Hematopoietic multipotent progenitor cell treated with erythropoietin and hydrocortisone succinate and interleukin-3 and kit ligand, for 6 days (in vitro differentiated cells): ENCODE measurements around the gene YIPF4.
"Not testable (repeated sequence)": the region's sequence is repeated elsewhere in the genome, so short reads cannot be mapped to it uniquely, and the experiment has no call there.

Experiments used
- DNase-seq: peaks from one replicate; pipeline ENCODE4 v3.0.0-alpha.2; 2015

The YIPF4 gene

DNA sequence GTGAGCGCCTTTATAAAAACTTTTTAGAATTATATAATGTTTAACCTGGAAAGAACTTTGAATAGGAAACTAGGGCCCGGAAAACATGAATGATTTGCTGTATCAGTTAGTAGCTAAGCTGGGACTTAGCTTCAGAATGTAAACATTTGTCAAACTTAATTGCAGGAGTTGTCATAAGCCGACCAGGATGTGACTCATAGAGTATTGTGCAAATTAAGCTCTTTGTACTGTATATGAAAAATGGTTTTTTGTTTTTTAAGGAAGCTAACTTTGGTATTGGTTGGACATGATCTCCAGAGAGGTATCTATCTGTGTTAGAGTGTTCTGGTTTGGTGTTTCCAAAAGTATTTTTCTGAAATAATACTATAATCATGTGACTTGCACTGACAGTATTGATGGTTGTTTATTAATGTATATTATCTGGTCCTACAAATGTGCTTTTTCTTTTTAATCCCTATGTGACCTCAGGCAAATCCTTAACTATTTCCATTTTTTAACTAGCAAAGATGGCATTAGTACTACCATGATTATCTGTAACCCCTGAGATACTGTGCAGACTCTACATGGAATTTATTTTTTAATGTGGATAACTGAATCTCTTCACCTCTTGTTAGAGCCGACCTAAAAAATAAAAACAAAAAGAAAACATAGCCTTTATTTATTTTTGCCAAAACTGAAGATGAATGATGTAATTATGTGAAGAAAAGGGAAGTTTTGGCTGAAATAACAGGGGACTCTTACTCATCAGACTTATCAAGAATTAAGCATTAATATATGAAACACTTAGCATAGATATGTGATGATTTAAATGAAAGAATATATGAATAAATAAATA lies 11.7 kb downstream of the YIPF4 start:
- DNase-seq = no peak

DNA sequence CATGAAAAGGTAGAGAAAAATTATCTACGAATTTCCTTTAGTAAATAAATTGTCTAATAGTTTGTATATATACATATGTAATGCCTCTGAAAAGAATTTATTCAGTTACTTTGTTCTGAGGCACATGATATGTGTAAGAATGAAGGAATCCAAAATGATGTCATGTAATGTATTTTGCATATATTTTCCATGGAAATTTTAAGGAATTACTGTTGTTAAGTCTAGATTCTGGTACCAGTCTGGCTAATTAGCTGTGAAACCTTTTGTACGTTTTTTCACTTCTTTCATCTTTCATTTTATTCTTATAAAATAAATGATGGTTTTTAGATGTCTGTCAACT lies 12.3 kb downstream of the YIPF4 start:
- no peak for DNase-seq

GRCh38 chr2:32291746-32292145 lies 14.0 kb downstream of the YIPF4 start:
- no peak for DNase-seq

DNA sequence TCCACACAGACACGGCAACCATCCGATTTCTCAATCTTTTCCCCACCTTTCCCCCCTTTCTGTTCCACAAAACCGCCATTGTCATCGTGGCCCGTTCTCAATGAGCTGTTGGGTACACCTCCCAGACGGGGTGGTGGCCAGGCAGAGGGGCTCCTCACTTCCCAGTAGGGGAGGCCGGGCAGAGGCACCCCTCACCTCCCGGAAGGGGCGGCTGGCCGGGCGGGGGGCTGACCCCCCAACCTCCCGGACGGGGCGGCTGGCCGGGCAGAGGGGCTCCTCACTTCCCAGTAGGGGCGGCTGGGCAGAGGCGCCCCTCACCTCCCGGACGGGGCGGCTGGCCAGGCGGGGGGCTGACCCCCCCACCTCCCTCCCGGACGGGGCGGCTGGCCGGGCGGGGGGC lies 15.8 kb downstream of the YIPF4 start:
- not testable (repeated sequence) for DNase-seq

- not testable (repeated sequence) for DNase-seq
Observed at GRCh38 chr2:32293966-32294562, 16.4 kb downstream of the YIPF4 start.

- DNase-seq = no peak
Observed at GRCh38 chr2:32310577-32310976, 32.9 kb downstream of the YIPF4 start.

- DNase-seq = no peak
Observed at GRCh38 chr2:32314886-32315285, 37.2 kb downstream of the YIPF4 start.

GRCh38 chr2:32328679-32329078 lies 51.0 kb downstream of the YIPF4 start:
- DNase-seq = not testable (repeated sequence)

GRCh38 chr2:32329180-32329980 lies 51.7 kb downstream of the YIPF4 start:
- DNase-seq = not testable (repeated sequence)

- no peak for DNase-seq
Observed at GRCh38 chr2:32330136-32330535, 52.4 kb downstream of the YIPF4 start.

GRCh38 chr2:32342801-32343200 lies 65.1 kb downstream of the YIPF4 start:
- no peak for DNase-seq

DNA sequence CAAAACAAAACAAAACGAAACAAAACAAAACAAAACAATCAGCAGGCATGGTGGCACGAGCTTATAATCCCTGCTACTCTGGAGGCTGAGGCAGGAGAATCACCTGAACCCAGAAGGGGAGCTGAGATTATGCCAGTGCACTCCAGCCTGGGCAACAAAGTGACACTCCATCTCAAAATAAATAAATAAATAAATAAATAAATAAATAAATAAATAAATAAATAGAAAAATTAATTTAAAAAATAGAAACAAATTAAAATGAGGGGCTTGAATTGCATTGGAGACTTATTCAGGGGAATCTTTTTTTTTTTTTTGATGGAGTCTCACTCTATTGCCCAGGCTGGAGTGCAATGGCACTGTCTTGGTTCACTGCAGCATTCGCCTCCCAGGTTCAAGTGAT lies 73.1 kb downstream of the YIPF4 start:
- DNase-seq = not testable (repeated sequence)

- peak; percentile 45 for DNase-seq
Observed at GRCh38 chr2:32355976-32356680, 78.4 kb downstream of the YIPF4 start.

- peak; percentile 98 for DNase-seq
Observed at GRCh38 chr2:32356681-32357317, 79.1 kb downstream of the YIPF4 start, which contains the start of gene BIRC6. TSS of gene BIRC6 (plus strand) at chr2:32357023. CDS start at chr2:32357162, 139 bp downstream.

DNA sequence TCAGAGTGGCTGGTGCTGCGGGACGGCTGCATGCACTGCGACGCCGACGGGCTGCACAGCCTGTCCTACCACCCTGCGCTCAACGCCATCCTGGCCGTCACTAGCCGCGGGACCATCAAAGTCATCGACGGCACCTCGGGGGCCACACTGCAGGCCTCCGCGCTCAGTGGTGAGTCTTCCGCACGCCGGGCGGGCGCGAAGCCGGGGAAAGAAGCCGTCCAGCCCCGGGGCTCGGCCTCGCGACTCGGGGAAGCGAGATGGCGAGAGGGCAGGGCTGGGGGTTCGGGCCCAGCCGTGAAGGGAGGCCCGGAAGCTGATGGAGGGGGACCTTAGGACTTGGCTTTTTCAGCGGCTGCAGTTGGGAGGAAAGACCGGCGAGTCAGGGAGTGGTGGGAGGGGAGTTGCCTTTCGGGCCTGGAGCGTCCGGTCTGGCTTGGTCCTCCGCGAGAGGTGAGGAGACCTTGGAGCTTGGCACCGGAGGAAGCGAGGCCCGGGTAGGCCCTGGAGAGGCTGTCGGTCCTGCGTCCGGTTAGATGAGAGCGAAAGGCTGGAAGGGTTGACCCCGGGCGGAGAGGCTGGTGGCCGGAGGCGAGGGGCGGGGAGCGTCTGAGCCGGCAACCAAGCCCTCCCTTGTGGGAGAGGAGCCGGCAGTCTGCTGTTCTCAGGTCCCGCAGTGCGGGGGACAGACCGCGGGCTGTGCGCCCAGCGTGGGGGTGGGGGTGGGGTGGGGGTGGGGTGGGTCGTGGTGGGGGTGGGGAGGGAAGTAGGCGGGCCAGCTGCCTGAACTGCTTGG lies 79.8 kb downstream of the YIPF4 start:
- peak; percentile 48 for DNase-seq

DNA sequence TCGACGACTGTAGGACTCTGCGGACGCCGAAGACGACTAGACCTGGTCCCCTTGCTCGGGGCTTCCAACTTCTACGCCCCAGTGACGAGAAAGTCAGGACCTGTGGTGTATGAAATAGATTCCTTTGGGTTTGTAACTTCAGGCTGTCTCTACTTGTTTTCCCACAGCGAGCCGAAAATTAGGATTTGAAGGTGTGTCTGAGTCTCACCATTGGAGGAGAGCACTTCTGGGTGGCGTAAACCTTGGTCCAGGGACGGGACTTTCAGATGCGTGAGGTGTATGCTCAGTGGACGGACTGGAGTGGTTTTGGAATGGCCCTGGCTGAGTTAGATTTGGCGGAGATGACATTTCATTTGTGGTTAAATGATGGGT lies 80.4 kb downstream of the YIPF4 start:
- peak; percentile 46 for DNase-seq

DNA sequence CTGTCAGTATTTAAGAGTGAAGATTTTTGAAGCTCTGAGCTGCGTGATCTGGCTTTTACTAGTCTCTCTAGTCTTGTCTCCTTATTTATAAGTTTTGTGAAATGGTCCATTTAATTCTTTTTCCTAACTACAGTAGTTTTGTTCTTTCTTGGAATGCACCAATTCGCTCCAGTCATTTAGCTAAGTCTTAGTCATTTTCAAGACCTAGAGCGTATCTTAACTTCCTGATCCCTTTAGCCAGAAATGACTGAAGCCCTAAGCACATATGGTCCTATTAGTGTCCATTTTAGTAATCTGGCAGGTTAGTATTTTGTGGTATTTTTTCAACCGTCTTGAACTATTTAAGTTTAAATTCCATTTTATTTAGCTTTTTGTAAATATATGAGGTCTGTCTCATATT lies 82.7 kb downstream of the YIPF4 start:
- DNase-seq = no peak

DNA sequence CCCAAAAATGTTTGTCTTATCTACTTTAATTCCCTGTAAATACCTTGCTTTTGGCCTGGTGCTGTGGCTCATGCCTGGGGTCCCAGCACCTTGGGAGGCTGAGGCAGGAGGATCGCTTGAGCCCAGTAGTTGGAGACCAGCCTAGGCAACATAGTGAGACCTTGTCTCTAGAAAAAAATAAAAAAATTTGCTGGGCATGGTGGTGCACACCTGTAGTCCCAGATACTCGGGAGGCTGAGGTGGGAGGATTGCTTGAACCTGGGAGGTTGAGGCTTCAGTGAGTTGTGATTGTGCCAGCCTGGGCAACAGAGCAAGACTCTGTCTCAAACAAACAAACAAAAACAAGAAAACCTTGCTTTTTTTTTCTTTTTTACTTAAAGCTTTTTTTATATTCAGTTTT lies 85.3 kb downstream of the YIPF4 start:
- not testable (repeated sequence) for DNase-seq

- no peak for DNase-seq
Observed at GRCh38 chr2:32363597-32363996, 85.9 kb downstream of the YIPF4 start.

DNA sequence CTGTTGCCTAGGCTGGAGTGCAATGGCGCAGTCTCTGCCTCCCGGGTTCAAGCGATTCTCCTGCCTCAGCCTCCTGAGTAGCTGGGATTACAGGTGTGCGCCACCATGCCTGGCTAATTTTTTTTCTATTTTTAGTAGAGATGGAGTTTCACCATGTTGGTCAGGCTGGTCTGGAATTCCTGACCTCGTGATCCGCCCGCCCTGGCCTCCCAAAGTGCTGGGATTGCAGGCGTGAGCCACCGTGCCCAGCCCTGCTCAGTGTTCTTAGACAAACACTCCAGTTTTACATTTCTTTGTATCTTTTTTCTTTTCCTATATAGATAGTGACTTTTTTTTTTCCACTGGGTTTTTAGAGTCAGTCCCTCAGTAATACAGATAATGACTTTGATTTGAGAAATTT lies 86.6 kb downstream of the YIPF4 start:
- DNase-seq = not testable (repeated sequence)

DNA sequence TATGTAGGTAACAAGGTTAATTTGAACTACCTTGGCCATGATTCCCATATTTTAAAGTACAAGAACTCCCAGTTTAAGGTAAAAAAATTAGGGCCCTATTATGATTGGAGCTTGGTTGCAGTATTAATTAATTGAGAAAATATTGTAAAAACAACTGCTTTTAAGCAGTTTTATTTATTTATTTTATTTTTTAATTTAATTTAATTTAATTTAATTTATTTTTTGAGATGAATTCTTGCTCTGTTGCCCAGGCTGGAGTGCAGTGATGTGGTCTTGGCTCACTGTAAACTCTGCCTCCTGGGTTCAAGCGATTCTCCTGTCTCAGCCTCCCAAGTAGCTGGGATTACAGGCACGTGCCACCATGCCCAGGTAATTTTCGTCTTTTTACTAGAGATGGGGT lies 88.0 kb downstream of the YIPF4 start:
- not testable (repeated sequence) for DNase-seq
